Measurements from ENCODE around the gene FGF7. TPM values are rescaled to one million over a fixed set of nuclear protein-coding genes. Genes with fewer than 3 reads are reported as not detected.

FGF7 gene
- total RNA-seq, 1 experiment from 2014 or later: not detected

- Histone ChIP-seq H3K14ac (ENCODE audit: insufficient read depth, low read length) (no peak overlapping the region), H4K8ac (replicated peaks; ENCODE audit: insufficient read length, low read depth, low read length) (no peak overlapping the region), H2BK12ac (ENCODE audit: insufficient read length, low read depth, low read length) (no peak overlapping the region), H3K79me1 (ENCODE audit: insufficient read depth, low read depth, low read length, poor library complexity, severe bottlenecking) (no peaks in the 10 kb centered on the region), H3T11ph (ENCODE audit: low read length) (no peak overlapping the region), H2BK5ac (ENCODE audit: insufficient read length, low read length) (no peak overlapping the region), H4K5ac (ENCODE audit: insufficient read length, low read depth, low read length) (no peak overlapping the region), H2BK20ac (ENCODE audit: low read depth, low read length, poor library complexity, severe bottlenecking) (no peak overlapping the region), H4K91ac (ENCODE audit: insufficient read length, low read depth, low read length) (no peak overlapping the region), H3K23me2 (ENCODE audit: insufficient read length, low read depth, low read length, poor library complexity, severe bottlenecking) (no peaks in the 10 kb centered on the region), H3K9ac (ENCODE audit: extremely low read depth, insufficient read length, low read length) (no peak overlapping the region), H3K4me1 (ENCODE audit: insufficient read depth, low read length) (no peaks in the 10 kb centered on the region), H2AK5ac (ENCODE audit: insufficient read length, low read length) (no peak overlapping the region), H2BK120ac (ENCODE audit: low read depth, low read length, poor library complexity, severe bottlenecking) (no peak overlapping the region), H3K27ac (ENCODE audit: insufficient read length, low read depth, low read length) (no peak overlapping the region), H3K4ac (ENCODE audit: low read depth, low read length) (no peak overlapping the region), H3K23ac (ENCODE audit: insufficient read length, low read depth, low read length) (no peak overlapping the region), H2BK15ac (ENCODE audit: low read depth, low read length) (no peak overlapping the region), H3K56ac (ENCODE audit: insufficient read length, low read depth, low read length) (no peak overlapping the region), H3K18ac (ENCODE audit: insufficient read length, low read depth, low read length) (no peak overlapping the region), H3K27me3 (ENCODE audit: insufficient read depth, low read length) (no peaks in the 10 kb centered on the region), H4K20me1 (ENCODE audit: control insufficient read depth, insufficient read depth, insufficient read length) (no peaks in the 10 kb centered on the region), H3K79me2 (ENCODE audit: insufficient read depth, low read length) (no peaks in the 10 kb centered on the region), H3K9me3 (ENCODE audit: control insufficient read depth, low read depth, low read length) (no peaks in the 10 kb centered on the region), H2AFZ (ENCODE audit: low read length) (no peak overlapping the region), H3K4me2 (ENCODE audit: insufficient read depth, insufficient read length, low read length) (no peak overlapping the region)
- no peak overlapping the region for H3K4me3 Mint-ChIP-seq
- no peaks in the 10 kb centered on the region for H3K36me3 Mint-ChIP-seq (ENCODE audit: insufficient read depth in 1 of 3, low read depth in 3 of 3)
- H3K4me1 Mint-ChIP-seq: peaks cover 0 to 3% of the 10 kb centered on the region in 2 experiments; a peak in 2 of 4 replicates
- H3K27me3 Mint-ChIP-seq (ENCODE audit: low read depth): no peaks in the 10 kb centered on the region
- no peak for DNase-seq
- no peaks in the 10 kb centered on the region for H3K9me3 Mint-ChIP-seq
- H3K27ac Mint-ChIP-seq: no peak overlapping the region
- no CpG with 5 or more reads among the region's 1 CpG for WGBS (ENCODE audit: extremely low coverage, insufficient read length, low lambda C conversion rate)
- TF ChIP-seq CTCF (conservative IDR thresholded peaks at IDR 0.05): no peak
These were observed 67.9 kb downstream of the FGF7 start for GRCh38 chr15:49490966-49491365.
